ENCODE measurements around the gene SFXN4. TPM values are rescaled to one million over a fixed set of nuclear protein-coding genes. Genes with fewer than 3 reads are reported as not detected.
"Not testable (repeated sequence)": the region's sequence is repeated elsewhere in the genome, so short reads cannot be mapped to it uniquely, and the experiment has no call there.

The SFXN4 gene
- total and polyA plus RNA-seq, 2 of the 4 experiments (the other 2 are of a cell fraction) = 12.0 to 12.5 TPM

- Histone ChIP-seq H3K79me1 (ENCODE audit: low read depth in 1 of 2, low read length in 2 of 2) (no peaks in the 10 kb centered on the region), H2AFZ (replicated peaks; ENCODE audit: low read length, poor library complexity) (no peak overlapping the region), H2AK9ac (replicated peaks; ENCODE audit: low read depth, low read length, poor library complexity) (no peak overlapping the region), H3K9me1 (ENCODE audit: insufficient read depth, low read length) (no peaks in the 10 kb centered on the region; the same call in 1 of the 2 replicates), H3K18ac (ENCODE audit: low read depth, low read length) (no peak overlapping the region), H4K5ac (ENCODE audit: low read depth, low read length) (no peak overlapping the region), H4K91ac (ENCODE audit: insufficient read depth, low read depth, low read length) (no peak overlapping the region), H3K27me3 (ENCODE audit: control insufficient read depth, insufficient read depth, low read length) (no peaks in the 10 kb centered on the region), H3K36me3 (ENCODE audit: control insufficient read depth, insufficient read depth, low read length) (peaks cover 25% of the 10 kb centered on the region), H3K56ac (ENCODE audit: extremely low read depth, insufficient read depth, low read length) (no peak overlapping the region), H3K9ac (ENCODE audit: low read depth, low read length) (no peak overlapping the region), H3K4me1 (ENCODE audit: control insufficient read depth, insufficient read depth, low read length) (no peaks in the 10 kb centered on the region), H4K8ac (ENCODE audit: low read depth in 2 of 2, low read length in 2 of 2) (no peak overlapping the region), H3K14ac (replicated peaks; ENCODE audit: low read depth, low read length) (no peak overlapping the region), H2BK20ac (ENCODE audit: low read depth, low read length) (no peak overlapping the region), H2BK15ac (ENCODE audit: low read depth, low read length) (no peak overlapping the region), H4K20me1 (ENCODE audit: insufficient read depth, low read length) (no peaks in the 10 kb centered on the region), H2BK5ac (ENCODE audit: low read depth, low read length, poor library complexity, severe bottlenecking) (no peak overlapping the region), H2AK5ac (ENCODE audit: low read depth, low read length) (no peak overlapping the region), H3K23ac (ENCODE audit: low read depth, low read length) (no peak overlapping the region), H2BK120ac (ENCODE audit: low read depth, low read length) (no peak overlapping the region), H3K9me3 (ENCODE audit: control insufficient read depth, insufficient read depth, low read length) (no peaks in the 10 kb centered on the region), H3K27ac (ENCODE audit: insufficient read depth, low read length) (no peak overlapping the region), H3K4ac (ENCODE audit: low read depth, low read length) (no peak overlapping the region), H3K4me2 (ENCODE audit: low read depth, low read length) (no peak overlapping the region), H3K4me3 (ENCODE audit: insufficient read depth, low read depth, low read length) (no peak overlapping the region)
- TF ChIP-seq MAFK (IDR thresholded peaks at IDR 0.05; ENCODE audit: low read depth, low read length) (no peak), NFE2L2 (IDR thresholded peaks at IDR 0.05; ENCODE audit: low read depth, low read length) (no peak), MXI1 (IDR thresholded peaks at IDR 0.05; ENCODE audit: borderline replicate concordance, low read depth, low read length) (no peak), POLR2A (IDR thresholded peaks at IDR 0.05; ENCODE audit: low read depth, low read length) (no peak), RCOR1 (IDR thresholded peaks at IDR 0.05; ENCODE audit: insufficient replicate concordance, low read length) (no peak)
- TF ChIP-seq, protein P1, sequence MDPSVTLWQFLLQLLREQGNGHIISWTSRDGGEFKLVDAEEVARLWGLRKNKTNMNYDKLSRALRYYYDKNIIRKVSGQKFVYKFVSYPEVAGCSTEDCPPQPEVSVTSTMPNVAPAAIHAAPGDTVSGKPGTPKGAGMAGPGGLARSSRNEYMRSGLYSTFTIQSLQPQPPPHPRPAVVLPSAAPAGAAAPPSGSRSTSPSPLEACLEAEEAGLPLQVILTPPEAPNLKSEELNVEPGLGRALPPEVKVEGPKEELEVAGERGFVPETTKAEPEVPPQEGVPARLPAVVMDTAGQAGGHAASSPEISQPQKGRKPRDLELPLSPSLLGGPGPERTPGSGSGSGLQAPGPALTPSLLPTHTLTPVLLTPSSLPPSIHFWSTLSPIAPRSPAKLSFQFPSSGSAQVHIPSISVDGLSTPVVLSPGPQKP (IDR thresholded peaks at IDR 0.05; ENCODE audit: borderline replicate concordance, low read depth, low read length) = no peak
- BruUV-seq (replicated peaks) = no TSS peak
- dilution Hi-C loops (cut with HindIII; ENCODE audit: low sequenced_read_pairs, unreplicated experiment) = no loop called here
- CTCF ChIA-PET = interaction anchor here (1.0 kb wide), 1 partner anchor 8 kb away, joined by 3 read pairs; no protein-coding TSS in a partner anchor
- POLR2A ChIA-PET (ENCODE audit: unreplicated experiment) = no interaction called here
- 100% methylated on average over 1 of the region's 5 CpGs; no CpG with 5 or more reads in 1 of the 2 experiments for WGBS, 2 experiments (ENCODE audit: extremely low coverage in 2 of 2, insufficient read length in 1 of 2)
- intact Hi-C loops (cut with micrococcal nuclease) = no loop called here
- in situ Hi-C loops (cut with MboI; ENCODE audit: low sequenced_read_pairs) = no loop called here
- DNase-seq (no peak), ATAC-seq (ENCODE audit: low read depth) (no peak)
Observed at GRCh38 chr10:119153041-119153440, 12.5 kb downstream of the SFXN4 start.

DNA sequence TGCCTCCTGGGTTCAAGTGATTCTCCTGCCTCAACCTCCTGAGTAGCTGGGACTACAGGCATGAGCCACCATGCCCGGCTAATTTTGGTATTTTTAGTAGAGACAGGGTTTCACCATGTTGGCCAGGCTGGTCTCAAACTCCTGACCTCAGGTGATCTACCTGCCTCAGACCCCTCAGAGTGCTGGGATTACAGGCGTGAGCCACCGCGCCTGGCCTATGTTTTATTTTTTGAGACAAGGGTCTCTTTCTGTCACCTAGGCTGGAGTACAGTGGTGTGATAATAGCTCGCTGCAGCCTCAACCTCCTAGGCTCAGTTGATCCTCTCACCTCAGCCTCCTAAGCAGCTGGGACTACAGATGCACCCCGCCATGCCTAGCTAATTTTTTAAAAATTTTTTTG lies 13.9 kb downstream of the SFXN4 start:
- H3K27ac ChIP-seq (ENCODE audit: insufficient read depth, low read length); CTCF ChIA-PET; dilution Hi-C loops (cut with HindIII; ENCODE audit: low sequenced_read_pairs, unreplicated experiment); H4K5ac ChIP-seq (ENCODE audit: low read depth, low read length); H4K8ac ChIP-seq (ENCODE audit: low read depth in 2 of 2, low read length in 2 of 2); H2AK5ac ChIP-seq (ENCODE audit: low read depth, low read length); H3K79me1 ChIP-seq (ENCODE audit: low read depth in 1 of 2, low read length in 2 of 2); H3K23ac ChIP-seq (ENCODE audit: low read depth, low read length); H2BK20ac ChIP-seq (ENCODE audit: low read depth, low read length); H3K27me3 ChIP-seq (ENCODE audit: control insufficient read depth, insufficient read depth, low read length); H2BK5ac ChIP-seq (ENCODE audit: low read depth, low read length, poor library complexity, severe bottlenecking); in situ Hi-C loops (cut with MboI; ENCODE audit: low sequenced_read_pairs); H3K9me3 ChIP-seq (ENCODE audit: control insufficient read depth, insufficient read depth, low read length); H3K9ac ChIP-seq (ENCODE audit: low read depth, low read length); POLR2A ChIA-PET (ENCODE audit: unreplicated experiment); H3K4ac ChIP-seq (ENCODE audit: low read depth, low read length); BruUV-seq (replicated peaks); H3K9me1 ChIP-seq (ENCODE audit: insufficient read depth, low read length); H4K20me1 ChIP-seq (ENCODE audit: insufficient read depth, low read length); H3K14ac ChIP-seq (replicated peaks; ENCODE audit: low read depth, low read length); H2BK120ac ChIP-seq (ENCODE audit: low read depth, low read length); H3K18ac ChIP-seq (ENCODE audit: low read depth, low read length); ATAC-seq (ENCODE audit: low read depth); intact Hi-C loops (cut with micrococcal nuclease); H2AFZ ChIP-seq (replicated peaks; ENCODE audit: low read length, poor library complexity); H4K91ac ChIP-seq (ENCODE audit: insufficient read depth, low read depth, low read length); H2BK15ac ChIP-seq (ENCODE audit: low read depth, low read length); H3K4me3 ChIP-seq (ENCODE audit: insufficient read depth, low read depth, low read length); H3K4me2 ChIP-seq (ENCODE audit: low read depth, low read length); H3K56ac ChIP-seq (ENCODE audit: extremely low read depth, insufficient read depth, low read length); DNase-seq; H3K4me1 ChIP-seq (ENCODE audit: control insufficient read depth, insufficient read depth, low read length); H2AK9ac ChIP-seq (replicated peaks; ENCODE audit: low read depth, low read length, poor library complexity): not testable (repeated sequence)
- WGBS, 2 experiments (ENCODE audit: extremely low coverage in 2 of 2, insufficient read length in 1 of 2) = no CpG with 5 or more reads among the region's 6 CpGs
- H3K36me3 ChIP-seq (ENCODE audit: control insufficient read depth, insufficient read depth, low read length) = peaks cover 27% of the 10 kb centered on the region

Data from IMR-90 (cell line).